HepG2 (cell line): ENCODE data around the gene PLD2. TPM values are rescaled to one million over a fixed set of nuclear protein-coding genes. Genes with fewer than 3 reads are reported as not detected.
A peak's percentile ranks its signal among the peaks of the same experiment; 100 is the strongest.

Source experiments
- DRAP1 ChIP-seq: IDR thresholded peaks from 2 replicates; pipeline ENCODE4 v1.6.1; 2016; ENCODE audit warnings: missing genetic modification reagents, missing compliant biosample characterization
- FOXC1 ChIP-seq: sonication (generic); formaldehyde crosslinking; IDR thresholded peaks from 2 replicates; pipeline ENCODE4 v1.8.0; 2022; ENCODE audit warnings: mild to moderate bottlenecking, missing genetic modification reagents, borderline replicate concordance
- HMG20A ChIP-seq: IDR thresholded peaks from 2 replicates; pipeline ENCODE4 v1.6.1; 2016; ENCODE audit warnings: borderline replicate concordance
- KLF15 ChIP-seq: sonication (generic); formaldehyde crosslinking; IDR thresholded peaks from 2 replicates; pipeline ENCODE4 v1.8.1; 2023; ENCODE audit warnings: borderline replicate concordance, mild to moderate bottlenecking, inconsistent platforms, missing genetic modification reagents, mixed read lengths
- NFKBIZ ChIP-seq: IDR thresholded peaks from 2 replicates; pipeline ENCODE4 v1.6.1; 2018; ENCODE audit warnings: missing genetic modification reagents, missing compliant biosample characterization
- NPAS2 ChIP-seq: sonication (generic); formaldehyde crosslinking; IDR thresholded peaks from 2 replicates; pipeline ENCODE4 v1.8.0; 2022; ENCODE audit warnings: mild to moderate bottlenecking, missing genetic modification reagents, borderline replicate concordance
- NR2F6 ChIP-seq, 2 experiments: IDR thresholded peaks; 2 replicates each; pipeline ENCODE4 v1.6.1; 2016; ENCODE audit warnings: antibody characterized with exemption in 1 of 2, mild to moderate bottlenecking in 1 of 2
- POLR2G ChIP-seq: fragments of 200-400 bp; formaldehyde crosslinking; IDR thresholded peaks from 2 replicates; pipeline ENCODE4 v1.6.1; 2018; ENCODE audit warnings: mild to moderate bottlenecking, low read depth, low read length, moderate library complexity
- SKI ChIP-seq: fragments of 450-650 bp; IDR thresholded peaks from one replicate; pipeline ENCODE4 v1.6.1; 2018; ENCODE audit warnings: mild to moderate bottlenecking; ENCODE audit not compliant: partially characterized antibody
- U2AF2 ChIP-seq: fragments of 200-400 bp; formaldehyde crosslinking; IDR thresholded peaks from 2 replicates; pipeline ENCODE4 v1.6.1; 2017; ENCODE audit warnings: low read depth, mild to moderate bottlenecking, low read length
- ZIK1 ChIP-seq: sonication (generic); formaldehyde crosslinking; IDR thresholded peaks from 2 replicates; pipeline ENCODE4 v1.5.0; 2020; ENCODE audit warnings: mild to moderate bottlenecking, low read depth, missing genetic modification reagents, borderline replicate concordance
- ZSCAN31 ChIP-seq: sonication (generic); formaldehyde crosslinking; IDR thresholded peaks from 2 replicates; pipeline ENCODE4 v1.5.0; 2020; ENCODE audit warnings: low read depth, mild to moderate bottlenecking, missing genetic modification reagents
- polyA plus RNA-seq, 8 experiments: library from polyadenylated mRNA; depleted of rRNA in 3 of 8; stranded (reverse) in 7 of 8; unstranded in 1 of 8; fragments of >200 nt; fragmentation: Illumina TruSeq in 4 of 8; extraction: Trizol in 4 of 8; gene quantifications; 2 replicates each; pipeline versions ENCODE4 v1.2.1 to v1.2.3, GENCODE V29; 2011 to 2016; ENCODE audit warnings: low read depth in 4 of 8, missing spikeins in 1 of 8, mixed read lengths in 1 of 8; ENCODE audit not compliant: insufficient read depth in 1 of 8
- total RNA-seq, 5 experiments: library from RNA; depleted of rRNA; stranded (reverse); fragments of >200 nt; fragmentation: Illumina TruSeq; extraction: Trizol; gene quantifications; 2 replicates each; pipeline ENCODE4 v1.2.3, GENCODE V29; 2016; ENCODE audit warnings: low read depth in 1 of 5
- TF ChIP-seq, protein P1 (sequence below): IDR thresholded peaks from 2 replicates; pipeline ENCODE4 v1.4.0; 2020; ENCODE audit warnings: mild to moderate bottlenecking, missing genetic modification reagents
- TF ChIP-seq, protein P2 (sequence below): sonication (generic); formaldehyde crosslinking; IDR thresholded peaks from 2 replicates; pipeline ENCODE4 v1.4.0; 2020; ENCODE audit warnings: missing genetic modification reagents
- TF ChIP-seq, protein P3 (sequence below): sonication (generic); formaldehyde crosslinking; IDR thresholded peaks from 2 replicates; pipeline ENCODE4 v1.8.1; 2023; ENCODE audit warnings: mild to moderate bottlenecking, moderate library complexity, missing genetic modification reagents

Gene PLD2
- total and polyA plus RNA-seq, 2 of the 13 experiments (the other 11 are each of a cell fraction or from before 2014, with no cell fraction given): 13.4 to 29.7 TPM

GRCh38 chr17:4788807-4789700, 17.9 kb upstream of the PLD2 start, which contains the start of gene GLTPD2 (continued):
- TF ChIP-seq, protein P1, sequence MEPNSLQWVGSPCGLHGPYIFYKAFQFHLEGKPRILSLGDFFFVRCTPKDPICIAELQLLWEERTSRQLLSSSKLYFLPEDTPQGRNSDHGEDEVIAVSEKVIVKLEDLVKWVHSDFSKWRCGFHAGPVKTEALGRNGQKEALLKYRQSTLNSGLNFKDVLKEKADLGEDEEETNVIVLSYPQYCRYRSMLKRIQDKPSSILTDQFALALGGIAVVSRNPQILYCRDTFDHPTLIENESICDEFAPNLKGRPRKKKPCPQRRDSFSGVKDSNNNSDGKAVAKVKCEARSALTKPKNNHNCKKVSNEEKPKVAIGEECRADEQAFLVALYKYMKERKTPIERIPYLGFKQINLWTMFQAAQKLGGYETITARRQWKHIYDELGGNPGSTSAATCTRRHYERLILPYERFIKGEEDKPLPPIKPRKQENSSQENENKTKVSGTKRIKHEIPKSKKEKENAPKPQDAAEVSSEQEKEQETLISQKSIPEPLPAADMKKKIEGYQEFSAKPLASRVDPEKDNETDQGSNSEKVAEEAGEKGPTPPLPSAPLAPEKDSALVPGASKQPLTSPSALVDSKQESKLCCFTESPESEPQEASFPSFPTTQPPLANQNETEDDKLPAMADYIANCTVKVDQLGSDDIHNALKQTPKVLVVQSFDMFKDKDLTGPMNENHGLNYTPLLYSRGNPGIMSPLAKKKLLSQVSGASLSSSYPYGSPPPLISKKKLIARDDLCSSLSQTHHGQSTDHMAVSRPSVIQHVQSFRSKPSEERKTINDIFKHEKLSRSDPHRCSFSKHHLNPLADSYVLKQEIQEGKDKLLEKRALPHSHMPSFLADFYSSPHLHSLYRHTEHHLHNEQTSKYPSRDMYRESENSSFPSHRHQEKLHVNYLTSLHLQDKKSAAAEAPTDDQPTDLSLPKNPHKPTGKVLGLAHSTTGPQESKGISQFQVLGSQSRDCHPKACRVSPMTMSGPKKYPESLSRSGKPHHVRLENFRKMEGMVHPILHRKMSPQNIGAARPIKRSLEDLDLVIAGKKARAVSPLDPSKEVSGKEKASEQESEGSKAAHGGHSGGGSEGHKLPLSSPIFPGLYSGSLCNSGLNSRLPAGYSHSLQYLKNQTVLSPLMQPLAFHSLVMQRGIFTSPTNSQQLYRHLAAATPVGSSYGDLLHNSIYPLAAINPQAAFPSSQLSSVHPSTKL (CRISPR knock-in tag): no peak
- TF ChIP-seq NPAS2 (CRISPR knock-in tag) (no peak), KLF15 (CRISPR knock-in tag) (no peak; the same call in 1 of the 2 replicates), DRAP1 (CRISPR knock-in tag) (peak; percentile 93), SKI (no peak), NR2F6 (IDR thresholded peaks at IDR 0.05) (peak; percentile 85), NR2F6 (CRISPR knock-in tag; IDR thresholded peaks at IDR 0.05) (peak; percentile 82), HMG20A (no peak; the same call in 1 of the 2 replicates), U2AF2 (no peak), POLR2G (peak; percentile 94), ZIK1 (CRISPR knock-in tag) (peak; percentile 32; the same call in 1 of the 2 replicates), ZSCAN31 (CRISPR knock-in tag) (no peak; the same call in 1 of the 2 replicates), FOXC1 (0 out of 2 replicates have a peak, but pooled peaks have one; percentile 51), NFKBIZ (CRISPR knock-in tag) (no peak; the same call in 1 of the 2 replicates)
- TF ChIP-seq, protein P2, sequence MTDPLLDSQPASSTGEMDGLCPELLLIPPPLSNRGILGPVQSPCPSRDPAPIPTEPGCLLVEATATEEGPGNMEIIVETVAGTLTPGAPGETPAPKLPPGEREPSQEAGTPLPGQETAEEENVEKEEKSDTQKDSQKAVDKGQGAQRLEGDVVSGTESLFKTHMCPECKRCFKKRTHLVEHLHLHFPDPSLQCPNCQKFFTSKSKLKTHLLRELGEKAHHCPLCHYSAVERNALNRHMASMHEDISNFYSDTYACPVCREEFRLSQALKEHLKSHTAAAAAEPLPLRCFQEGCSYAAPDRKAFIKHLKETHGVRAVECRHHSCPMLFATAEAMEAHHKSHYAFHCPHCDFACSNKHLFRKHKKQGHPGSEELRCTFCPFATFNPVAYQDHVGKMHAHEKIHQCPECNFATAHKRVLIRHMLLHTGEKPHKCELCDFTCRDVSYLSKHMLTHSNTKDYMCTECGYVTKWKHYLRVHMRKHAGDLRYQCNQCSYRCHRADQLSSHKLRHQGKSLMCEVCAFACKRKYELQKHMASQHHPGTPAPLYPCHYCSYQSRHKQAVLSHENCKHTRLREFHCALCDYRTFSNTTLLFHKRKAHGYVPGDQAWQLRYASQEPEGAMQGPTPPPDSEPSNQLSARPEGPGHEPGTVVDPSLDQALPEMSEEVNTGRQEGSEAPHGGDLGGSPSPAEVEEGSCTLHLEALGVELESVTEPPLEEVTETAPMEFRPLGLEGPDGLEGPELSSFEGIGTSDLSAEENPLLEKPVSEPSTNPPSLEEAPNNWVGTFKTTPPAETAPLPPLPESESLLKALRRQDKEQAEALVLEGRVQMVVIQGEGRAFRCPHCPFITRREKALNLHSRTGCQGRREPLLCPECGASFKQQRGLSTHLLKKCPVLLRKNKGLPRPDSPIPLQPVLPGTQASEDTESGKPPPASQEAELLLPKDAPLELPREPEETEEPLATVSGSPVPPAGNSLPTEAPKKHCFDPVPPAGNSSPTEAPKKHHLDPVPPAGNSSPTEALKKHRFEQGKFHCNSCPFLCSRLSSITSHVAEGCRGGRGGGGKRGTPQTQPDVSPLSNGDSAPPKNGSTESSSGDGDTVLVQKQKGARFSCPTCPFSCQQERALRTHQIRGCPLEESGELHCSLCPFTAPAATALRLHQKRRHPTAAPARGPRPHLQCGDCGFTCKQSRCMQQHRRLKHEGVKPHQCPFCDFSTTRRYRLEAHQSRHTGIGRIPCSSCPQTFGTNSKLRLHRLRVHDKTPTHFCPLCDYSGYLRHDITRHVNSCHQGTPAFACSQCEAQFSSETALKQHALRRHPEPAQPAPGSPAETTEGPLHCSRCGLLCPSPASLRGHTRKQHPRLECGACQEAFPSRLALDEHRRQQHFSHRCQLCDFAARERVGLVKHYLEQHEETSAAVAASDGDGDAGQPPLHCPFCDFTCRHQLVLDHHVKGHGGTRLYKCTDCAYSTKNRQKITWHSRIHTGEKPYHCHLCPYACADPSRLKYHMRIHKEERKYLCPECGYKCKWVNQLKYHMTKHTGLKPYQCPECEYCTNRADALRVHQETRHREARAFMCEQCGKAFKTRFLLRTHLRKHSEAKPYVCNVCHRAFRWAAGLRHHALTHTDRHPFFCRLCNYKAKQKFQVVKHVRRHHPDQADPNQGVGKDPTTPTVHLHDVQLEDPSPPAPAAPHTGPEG: no peak
- TF ChIP-seq, protein P3, sequence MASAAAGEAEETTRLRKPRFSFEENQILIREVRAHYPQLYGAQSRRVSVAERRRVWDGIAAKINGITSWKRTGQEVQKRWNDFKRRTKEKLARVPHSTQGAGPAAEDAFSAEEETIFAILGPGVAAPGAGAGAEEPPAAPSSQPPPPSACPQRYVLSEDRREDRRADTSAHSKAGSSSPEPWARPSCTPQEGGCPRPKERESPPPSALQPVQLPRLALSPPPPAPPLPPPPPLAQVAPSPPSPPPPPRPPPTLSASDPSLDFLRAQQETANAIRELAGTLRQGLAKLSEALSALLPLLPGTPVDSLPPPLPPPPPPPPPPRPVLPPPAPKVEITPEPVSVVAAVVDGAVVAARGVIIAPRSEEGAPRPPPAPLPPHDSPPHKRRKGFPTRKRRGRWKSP (CRISPR knock-in tag): no peak
